GM12874 (cell line): ENCODE measurements around the gene THRB.

Source experiments
- CTCF ChIP-seq: IDR thresholded peaks from 2 replicates; pipeline ENCODE4 v1.5.1; 2011; ENCODE audit warnings: low read depth, mild to moderate bottlenecking, control low read depth, low read length, moderate library complexity; ENCODE audit not compliant: insufficient read depth

Gene THRB

GRCh38 chr3:24141548-24141947 lies 353.1 kb downstream of the THRB start:
- TF ChIP-seq CTCF: no peak

- TF ChIP-seq CTCF: no peak
Measured at GRCh38 chr3:24139463-24140412, 354.9 kb downstream of the THRB start.

- TF ChIP-seq CTCF: no peak
Measured at GRCh38 chr3:24138876-24139256, 355.8 kb downstream of the THRB start.

GRCh38 chr3:24137958-24138875 lies 356.4 kb downstream of the THRB start:
- TF ChIP-seq CTCF: no peak

GRCh38 chr3:24137334-24137733 lies 357.3 kb downstream of the THRB start:
- TF ChIP-seq CTCF: no peak

- TF ChIP-seq CTCF: no peak
Measured at GRCh38 chr3:24136624-24137310, 357.9 kb downstream of the THRB start.
